ENCODE data around the gene GTPBP4.

The GTPBP4 gene

DNA sequence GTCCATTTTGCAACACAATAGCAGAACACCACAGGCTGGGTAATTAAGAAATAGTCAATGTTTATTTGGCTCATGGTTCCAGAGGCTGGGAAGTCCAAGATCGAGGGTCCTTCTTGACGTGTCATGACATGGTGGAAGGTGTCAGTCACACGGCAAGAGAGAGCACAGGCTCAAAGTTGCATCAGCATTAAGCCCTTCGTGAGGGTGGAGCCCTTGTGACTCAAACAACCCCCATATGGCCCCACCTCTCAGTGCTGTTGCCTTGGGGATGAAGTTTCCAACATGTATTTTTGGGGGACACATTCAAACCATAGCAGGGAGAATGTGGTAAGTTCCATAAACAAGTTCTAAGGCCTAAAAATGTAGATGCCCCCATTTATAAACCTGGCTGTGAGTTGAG lies 24.6 kb upstream of the GTPBP4 start:
- Histone ChIP-seq H3K4me3 (ENCODE audit: low read depth, low read length) (no peak overlapping the region), H3K27ac (no peak overlapping the region), H3K36me3 (replicated peaks) (no peaks in the 10 kb centered on the region), H3K27me3 (replicated peaks) (no peaks in the 10 kb centered on the region)
- in situ Hi-C loops (cut with HindIII; ENCODE audit: low pct_ligation_motif_present, low sequenced_read_pairs), result no loop called here
- DNase-seq, result no peak
- TF ChIP-seq, protein P1, sequence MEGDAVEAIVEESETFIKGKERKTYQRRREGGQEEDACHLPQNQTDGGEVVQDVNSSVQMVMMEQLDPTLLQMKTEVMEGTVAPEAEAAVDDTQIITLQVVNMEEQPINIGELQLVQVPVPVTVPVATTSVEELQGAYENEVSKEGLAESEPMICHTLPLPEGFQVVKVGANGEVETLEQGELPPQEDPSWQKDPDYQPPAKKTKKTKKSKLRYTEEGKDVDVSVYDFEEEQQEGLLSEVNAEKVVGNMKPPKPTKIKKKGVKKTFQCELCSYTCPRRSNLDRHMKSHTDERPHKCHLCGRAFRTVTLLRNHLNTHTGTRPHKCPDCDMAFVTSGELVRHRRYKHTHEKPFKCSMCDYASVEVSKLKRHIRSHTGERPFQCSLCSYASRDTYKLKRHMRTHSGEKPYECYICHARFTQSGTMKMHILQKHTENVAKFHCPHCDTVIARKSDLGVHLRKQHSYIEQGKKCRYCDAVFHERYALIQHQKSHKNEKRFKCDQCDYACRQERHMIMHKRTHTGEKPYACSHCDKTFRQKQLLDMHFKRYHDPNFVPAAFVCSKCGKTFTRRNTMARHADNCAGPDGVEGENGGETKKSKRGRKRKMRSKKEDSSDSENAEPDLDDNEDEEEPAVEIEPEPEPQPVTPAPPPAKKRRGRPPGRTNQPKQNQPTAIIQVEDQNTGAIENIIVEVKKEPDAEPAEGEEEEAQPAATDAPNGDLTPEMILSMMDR (IDR thresholded peaks at IDR 0.05; ENCODE audit: low read depth, low read length, missing control alignments), result no peak

GRCh38 chr10:964321-964987 lies 23.8 kb upstream of the GTPBP4 start:
- in situ Hi-C loops (cut with HindIII; ENCODE audit: low pct_ligation_motif_present, low sequenced_read_pairs), result no loop called here
- no peaks in the 10 kb centered on the region for H3K36me3 ChIP-seq (replicated peaks)
- no peak overlapping the region for H3K4me3 ChIP-seq (ENCODE audit: low read depth, low read length)
- no peak overlapping the region for H3K27ac ChIP-seq
- TF ChIP-seq, protein P1 (IDR thresholded peaks at IDR 0.05; ENCODE audit: low read depth, low read length, missing control alignments), result no peak
- H3K27me3 ChIP-seq (replicated peaks), result no peaks in the 10 kb centered on the region
- DNase-seq, result no peak

GRCh38 chr10:964988-965417 lies 23.2 kb upstream of the GTPBP4 start:
- H3K4me3 ChIP-seq (ENCODE audit: low read depth, low read length), result no peak overlapping the region
- in situ Hi-C loops (cut with HindIII; ENCODE audit: low pct_ligation_motif_present, low sequenced_read_pairs), result no loop called here
- H3K27ac ChIP-seq, result no peak overlapping the region
- TF ChIP-seq, protein P1 (IDR thresholded peaks at IDR 0.05; ENCODE audit: low read depth, low read length, missing control alignments), result no peak
- no peaks in the 10 kb centered on the region for H3K27me3 ChIP-seq (replicated peaks)
- DNase-seq, result no peak
- H3K36me3 ChIP-seq (replicated peaks), result no peaks in the 10 kb centered on the region

GRCh38 chr10:966466-967235 lies 21.6 kb upstream of the GTPBP4 start:
- H3K4me3 ChIP-seq (ENCODE audit: low read depth, low read length), result no peak overlapping the region
- in situ Hi-C loops (cut with HindIII; ENCODE audit: low pct_ligation_motif_present, low sequenced_read_pairs), result no loop called here
- TF ChIP-seq, protein P1 (IDR thresholded peaks at IDR 0.05; ENCODE audit: low read depth, low read length, missing control alignments), result no peak
- no peaks in the 10 kb centered on the region for H3K27me3 ChIP-seq (replicated peaks)
- no peak for DNase-seq
- no peaks in the 10 kb centered on the region for H3K36me3 ChIP-seq (replicated peaks)
- no peak overlapping the region for H3K27ac ChIP-seq

GRCh38 chr10:968546-969199 lies 19.6 kb upstream of the GTPBP4 start:
- no peaks in the 10 kb centered on the region for H3K36me3 ChIP-seq (replicated peaks)

More at GRCh38 chr10:968546-969199, 19.6 kb upstream of the GTPBP4 start:
- Histone ChIP-seq H3K27ac (no peak overlapping the region), H3K27me3 (replicated peaks) (no peaks in the 10 kb centered on the region), H3K4me3 (ENCODE audit: low read depth, low read length) (no peak overlapping the region)
- DNase-seq, result no peak
- TF ChIP-seq, protein P1 (IDR thresholded peaks at IDR 0.05; ENCODE audit: low read depth, low read length, missing control alignments), result no peak
- in situ Hi-C loops (cut with HindIII; ENCODE audit: low pct_ligation_motif_present, low sequenced_read_pairs), result no loop called here
